Smooth muscle cell of the umbilical artery (primary cell): ENCODE data around the gene FAAP24. TPM values are rescaled to one million over a fixed set of nuclear protein-coding genes. Genes with fewer than 3 reads are reported as not detected.

Experiments used
- total RNA-seq: library from RNA; depleted of rRNA; stranded (reverse); fragments of >200 nt; gene quantifications from 2 replicates; pipeline ENCODE4 v1.2.3, GENCODE V29; 2014

FAAP24 gene
- total RNA-seq = 0.89 and 1.3 TPM in 2 replicates

GRCh38 chr19:32971715-32972540 lies at the start of gene FAAP24, which contains the start of gene CEP89:
FAAP24 (plus strand) TSS chr19:32972242; CDS start chr19:32973197, 955 bp downstream.
CEP89 (minus strand) TSS chr19:32971958; CDS start chr19:32971874, 84 bp downstream.

Other genes with a start within 250 kb of the FAAP24 start
- gene SLC7A9, start 102.5 kb upstream of the FAAP24 start, total RNA-seq = 0.59 TPM in 1 of 2 replicates, not detected in the other
- 8.0 and 14.6 TPM in 2 replicates for gene CEP89, start 284 bp upstream of the FAAP24 start, total RNA-seq
- gene RHPN2, start 92.6 kb downstream of the FAAP24 start, total RNA-seq = 3.6 and 8.3 TPM in 2 replicates
- 4.5 and 6.6 TPM in 2 replicates for gene GPATCH1, start 108.9 kb downstream of the FAAP24 start, total RNA-seq
- gene WDR88, start 159.9 kb downstream of the FAAP24 start, total RNA-seq = not detected in 2 replicates
- gene LRP3, start 222.1 kb downstream of the FAAP24 start, total RNA-seq = 24.6 and 40.9 TPM in 2 replicates